NCI-H2029 treated with DMSO at 0.1 percent for 48 hours (cell line): ENCODE measurements around the gene FKBP7.
A peak's percentile ranks its signal among the peaks of the same experiment; 100 is the strongest.
"Not testable (repeated sequence)": the region's sequence is repeated elsewhere in the genome, so short reads cannot be mapped to it uniquely, and the experiment has no call there.

Experiments used
- DNase-seq: peaks from one replicate; lab custom pipeline; 2025; lab: John Stamatoyannopoulos, UW

The FKBP7 gene

GRCh38 chr2:178478439-178479274 is at the start of gene FKBP7:
TSS of gene FKBP7 (minus strand) at chr2:178478600. CDS start at chr2:178478499, 101 bp downstream.
- peak; percentile 76 for DNase-seq

GRCh38 chr2:178527592-178527991 is 49.2 kb upstream of the FKBP7 start:
- DNase-seq: no peak

- no peak for DNase-seq
These were observed 47.9 kb upstream of the FKBP7 start for GRCh38 chr2:178526256-178526655.

- not testable (repeated sequence) for DNase-seq
These were observed 47.1 kb upstream of the FKBP7 start for GRCh38 chr2:178525460-178525859.

GRCh38 chr2:178525010-178525409 is 46.6 kb upstream of the FKBP7 start:
- not testable (repeated sequence) for DNase-seq

GRCh38 chr2:178523596-178524134 is 45.3 kb upstream of the FKBP7 start:
- DNase-seq: no peak

GRCh38 chr2:178522950-178523595 is 44.7 kb upstream of the FKBP7 start:
- DNase-seq: peak; percentile 39

GRCh38 chr2:178521304-178522150 is 43.1 kb upstream of the FKBP7 start:
- DNase-seq: no peak

- no peak for DNase-seq
These were observed 39.1 kb upstream of the FKBP7 start for GRCh38 chr2:178517496-178517895.

- DNase-seq: no peak
These were observed 36.3 kb upstream of the FKBP7 start for GRCh38 chr2:178514664-178515063.

- no peak for DNase-seq
These were observed 35.5 kb upstream of the FKBP7 start for GRCh38 chr2:178513876-178514275.

- DNase-seq: no peak
These were observed 34.1 kb upstream of the FKBP7 start for GRCh38 chr2:178512484-178512883.

- no peak for DNase-seq
These were observed 32.0 kb upstream of the FKBP7 start for GRCh38 chr2:178510384-178510783.

GRCh38 chr2:178508646-178509045 is 30.2 kb upstream of the FKBP7 start:
- no peak for DNase-seq

GRCh38 chr2:178506949-178507348 is 28.5 kb upstream of the FKBP7 start:
- no peak for DNase-seq

GRCh38 chr2:178506524-178506923 is 28.1 kb upstream of the FKBP7 start:
- DNase-seq: no peak

GRCh38 chr2:178506101-178506500 is 27.7 kb upstream of the FKBP7 start:
- DNase-seq: no peak

- DNase-seq: no peak
These were observed 24.4 kb upstream of the FKBP7 start for GRCh38 chr2:178502751-178503150.

GRCh38 chr2:178499640-178500039 is 21.2 kb upstream of the FKBP7 start:
- DNase-seq: no peak

GRCh38 chr2:178498137-178498536 is 19.7 kb upstream of the FKBP7 start:
- DNase-seq: no peak

- no peak for DNase-seq
These were observed 17.6 kb upstream of the FKBP7 start for GRCh38 chr2:178496049-178496448.

GRCh38 chr2:178491612-178492011 is 13.2 kb upstream of the FKBP7 start:
- no peak for DNase-seq
